Panc1 (cell line): ENCODE results near the gene PAPSS2.

Source experiments
- POLR2AphosphoS5 ChIP-seq: IDR thresholded peaks from 2 replicates; pipeline ENCODE4 v1.6.1; 2012; ENCODE audit warnings: mild to moderate bottlenecking, low read depth, low read length, moderate library complexity
- SIN3A ChIP-seq: IDR thresholded peaks from 2 replicates; pipeline ENCODE4 v1.6.1; 2012; ENCODE audit warnings: low read depth, mild to moderate bottlenecking, low read length, moderate library complexity, borderline replicate concordance; ENCODE audit not compliant: insufficient read depth
- TCF7L2 ChIP-seq: IDR thresholded peaks from 2 replicates; pipeline ENCODE4 v1.6.1; 2011; ENCODE audit warnings: mild to moderate bottlenecking, low read depth, low read length, inconsistent platforms
- TF ChIP-seq, protein P1 (sequence below): fragments of 450-650 bp; IDR thresholded peaks from 2 replicates; pipeline ENCODE4 v1.5.1; 2017; ENCODE audit warnings: mild to moderate bottlenecking
- TF ChIP-seq, protein P2 (sequence below), 2 experiments: IDR thresholded peaks; 2 replicates each; pipeline ENCODE4 v1.6.1; 2011 to 2012; ENCODE audit warnings: low read depth in 2 of 2, control low read depth in 1 of 2, low read length in 1 of 2, mild to moderate bottlenecking in 1 of 2, moderate library complexity in 1 of 2; ENCODE audit not compliant: insufficient read depth in 1 of 2

DNA sequence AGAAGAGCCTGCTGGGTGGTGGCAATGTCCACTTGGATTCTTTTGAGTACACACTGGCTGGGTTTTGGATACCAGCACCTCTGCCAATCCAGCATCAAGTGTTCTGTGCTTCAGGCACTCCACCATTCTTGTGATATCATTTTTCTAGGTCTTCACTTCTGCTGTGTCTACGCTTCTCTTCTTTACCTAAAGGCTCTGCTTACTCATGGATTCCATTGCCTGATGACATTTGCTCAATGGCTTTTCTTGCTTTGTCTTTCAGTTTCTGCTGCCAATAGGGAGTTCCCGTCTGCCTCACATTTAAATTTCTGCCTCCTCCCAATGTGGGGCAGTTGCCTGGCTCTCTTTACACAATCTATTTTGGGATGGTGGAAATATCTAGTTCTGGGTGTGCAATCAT lies 12.7 kb upstream of the PAPSS2 start:
- TF ChIP-seq, protein P1, sequence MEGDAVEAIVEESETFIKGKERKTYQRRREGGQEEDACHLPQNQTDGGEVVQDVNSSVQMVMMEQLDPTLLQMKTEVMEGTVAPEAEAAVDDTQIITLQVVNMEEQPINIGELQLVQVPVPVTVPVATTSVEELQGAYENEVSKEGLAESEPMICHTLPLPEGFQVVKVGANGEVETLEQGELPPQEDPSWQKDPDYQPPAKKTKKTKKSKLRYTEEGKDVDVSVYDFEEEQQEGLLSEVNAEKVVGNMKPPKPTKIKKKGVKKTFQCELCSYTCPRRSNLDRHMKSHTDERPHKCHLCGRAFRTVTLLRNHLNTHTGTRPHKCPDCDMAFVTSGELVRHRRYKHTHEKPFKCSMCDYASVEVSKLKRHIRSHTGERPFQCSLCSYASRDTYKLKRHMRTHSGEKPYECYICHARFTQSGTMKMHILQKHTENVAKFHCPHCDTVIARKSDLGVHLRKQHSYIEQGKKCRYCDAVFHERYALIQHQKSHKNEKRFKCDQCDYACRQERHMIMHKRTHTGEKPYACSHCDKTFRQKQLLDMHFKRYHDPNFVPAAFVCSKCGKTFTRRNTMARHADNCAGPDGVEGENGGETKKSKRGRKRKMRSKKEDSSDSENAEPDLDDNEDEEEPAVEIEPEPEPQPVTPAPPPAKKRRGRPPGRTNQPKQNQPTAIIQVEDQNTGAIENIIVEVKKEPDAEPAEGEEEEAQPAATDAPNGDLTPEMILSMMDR = no peak
- TF ChIP-seq, protein P2, sequence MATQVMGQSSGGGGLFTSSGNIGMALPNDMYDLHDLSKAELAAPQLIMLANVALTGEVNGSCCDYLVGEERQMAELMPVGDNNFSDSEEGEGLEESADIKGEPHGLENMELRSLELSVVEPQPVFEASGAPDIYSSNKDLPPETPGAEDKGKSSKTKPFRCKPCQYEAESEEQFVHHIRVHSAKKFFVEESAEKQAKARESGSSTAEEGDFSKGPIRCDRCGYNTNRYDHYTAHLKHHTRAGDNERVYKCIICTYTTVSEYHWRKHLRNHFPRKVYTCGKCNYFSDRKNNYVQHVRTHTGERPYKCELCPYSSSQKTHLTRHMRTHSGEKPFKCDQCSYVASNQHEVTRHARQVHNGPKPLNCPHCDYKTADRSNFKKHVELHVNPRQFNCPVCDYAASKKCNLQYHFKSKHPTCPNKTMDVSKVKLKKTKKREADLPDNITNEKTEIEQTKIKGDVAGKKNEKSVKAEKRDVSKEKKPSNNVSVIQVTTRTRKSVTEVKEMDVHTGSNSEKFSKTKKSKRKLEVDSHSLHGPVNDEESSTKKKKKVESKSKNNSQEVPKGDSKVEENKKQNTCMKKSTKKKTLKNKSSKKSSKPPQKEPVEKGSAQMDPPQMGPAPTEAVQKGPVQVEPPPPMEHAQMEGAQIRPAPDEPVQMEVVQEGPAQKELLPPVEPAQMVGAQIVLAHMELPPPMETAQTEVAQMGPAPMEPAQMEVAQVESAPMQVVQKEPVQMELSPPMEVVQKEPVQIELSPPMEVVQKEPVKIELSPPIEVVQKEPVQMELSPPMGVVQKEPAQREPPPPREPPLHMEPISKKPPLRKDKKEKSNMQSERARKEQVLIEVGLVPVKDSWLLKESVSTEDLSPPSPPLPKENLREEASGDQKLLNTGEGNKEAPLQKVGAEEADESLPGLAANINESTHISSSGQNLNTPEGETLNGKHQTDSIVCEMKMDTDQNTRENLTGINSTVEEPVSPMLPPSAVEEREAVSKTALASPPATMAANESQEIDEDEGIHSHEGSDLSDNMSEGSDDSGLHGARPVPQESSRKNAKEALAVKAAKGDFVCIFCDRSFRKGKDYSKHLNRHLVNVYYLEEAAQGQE (IDR thresholded peaks at IDR 0.05; ENCODE audit: insufficient read depth in 1 of 2, low read depth in 2 of 2, low read length in 1 of 2) = no peak
- no peak for TF ChIP-seq SIN3A
- TF ChIP-seq POLR2AphosphoS5 = no peak
- no peak for TF ChIP-seq TCF7L2
